ENCODE results near the gene IL17RD. TPM values are rescaled to one million over a fixed set of nuclear protein-coding genes. Genes with fewer than 3 reads are reported as not detected.
"Not testable (repeated sequence)": the region's sequence is repeated elsewhere in the genome, so short reads cannot be mapped to it uniquely, and the experiment has no call there.

The IL17RD gene
- polyA plus RNA-seq, 1 donor = 5.0 TPM

- no peak overlapping the region for H3K27ac ChIP-seq (ENCODE audit: low read length)
- WGBS (ENCODE audit: insufficient coverage, low lambda C conversion rate) = no CpG with 5 or more reads among the region's 4 CpGs
Observed at GRCh38 chr3:57094575-57094974, 70.6 kb downstream of the IL17RD start.

GRCh38 chr3:57093971-57094535 is 71.1 kb downstream of the IL17RD start:
- WGBS (ENCODE audit: insufficient coverage, low lambda C conversion rate) = 70% methylated on average over 6 of the region's 6 CpGs
- no peak overlapping the region for H3K4me3 ChIP-seq (ENCODE audit: low read length)
- H3K4me1 ChIP-seq (ENCODE audit: control insufficient read depth, insufficient read depth, low read length) = no peaks in the 10 kb centered on the region
- peaks cover 8% of the 10 kb centered on the region for H3K36me3 ChIP-seq (ENCODE audit: control insufficient read depth, insufficient read depth, low read length)
- no peak overlapping the region for H3K27ac ChIP-seq (ENCODE audit: low read length)
- no peaks in the 10 kb centered on the region for H3K9me3 ChIP-seq (ENCODE audit: control insufficient read depth, low read depth, low read length)
- DNase-seq = no peak
- H3K27me3 ChIP-seq (ENCODE audit: control insufficient read depth, insufficient read depth, low read length) = no peaks in the 10 kb centered on the region

More at GRCh38 chr3:57094575-57094974, 70.6 kb downstream of the IL17RD start:
- no peak overlapping the region for H3K4me3 ChIP-seq (ENCODE audit: low read length)
- no peaks in the 10 kb centered on the region for H3K4me1 ChIP-seq (ENCODE audit: control insufficient read depth, insufficient read depth, low read length)
- no peaks in the 10 kb centered on the region for H3K9me3 ChIP-seq (ENCODE audit: control insufficient read depth, low read depth, low read length)
- no peak for DNase-seq
- H3K27me3 ChIP-seq (ENCODE audit: control insufficient read depth, insufficient read depth, low read length) = no peaks in the 10 kb centered on the region
- H3K36me3 ChIP-seq (ENCODE audit: control insufficient read depth, insufficient read depth, low read length) = peaks cover 8% of the 10 kb centered on the region

DNA sequence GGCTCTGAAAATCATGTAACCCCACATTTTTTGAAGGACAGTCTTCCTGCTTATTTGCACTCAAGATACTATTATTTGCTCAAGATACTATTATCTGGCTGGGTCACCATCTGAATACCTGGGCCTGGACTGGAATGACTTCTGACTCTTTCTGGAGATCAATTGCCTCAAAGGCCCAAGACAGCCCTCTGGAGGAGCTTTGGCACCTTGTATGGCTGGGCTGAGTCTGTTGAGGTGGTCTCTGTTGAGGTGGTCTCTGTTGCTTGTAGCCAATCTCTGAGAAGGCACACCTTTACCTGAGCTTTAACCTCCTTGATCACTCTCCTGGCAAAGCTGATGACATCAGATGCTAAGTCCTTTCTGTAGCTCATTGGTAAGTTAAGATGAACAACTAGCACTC is 71.7 kb downstream of the IL17RD start:
- Histone ChIP-seq H3K9me3 (ENCODE audit: control insufficient read depth, low read depth, low read length) (no peaks in the 10 kb centered on the region), H3K27ac (ENCODE audit: low read length) (no peak overlapping the region), H3K4me3 (ENCODE audit: low read length) (no peak overlapping the region), H3K36me3 (ENCODE audit: control insufficient read depth, insufficient read depth, low read length) (peaks cover 7% of the 10 kb centered on the region), H3K4me1 (ENCODE audit: control insufficient read depth, insufficient read depth, low read length) (no peaks in the 10 kb centered on the region), H3K27me3 (ENCODE audit: control insufficient read depth, insufficient read depth, low read length) (no peaks in the 10 kb centered on the region)
- DNase-seq = no peak

GRCh38 chr3:57091521-57092273 is 73.5 kb downstream of the IL17RD start:
- Histone ChIP-seq H3K9me3 (ENCODE audit: control insufficient read depth, low read depth, low read length) (no peaks in the 10 kb centered on the region), H3K27me3 (ENCODE audit: control insufficient read depth, insufficient read depth, low read length) (no peaks in the 10 kb centered on the region), H3K4me3 (ENCODE audit: low read length) (no peak overlapping the region), H3K4me1 (ENCODE audit: control insufficient read depth, insufficient read depth, low read length) (no peaks in the 10 kb centered on the region), H3K27ac (ENCODE audit: low read length) (no peak overlapping the region), H3K36me3 (ENCODE audit: control insufficient read depth, insufficient read depth, low read length) (no peaks in the 10 kb centered on the region)
- no CpG with 5 or more reads among the region's 3 CpGs for WGBS (ENCODE audit: insufficient coverage, low lambda C conversion rate)
- DNase-seq = no peak

GRCh38 chr3:57089043-57089442 is 76.1 kb downstream of the IL17RD start:
- no peak for DNase-seq
- no CpG with 5 or more reads among the region's 4 CpGs for WGBS (ENCODE audit: insufficient coverage, low lambda C conversion rate)
- no peak overlapping the region for H3K27ac ChIP-seq (ENCODE audit: low read length)
- H3K4me3 ChIP-seq (ENCODE audit: low read length) = no peak overlapping the region
- H3K9me3 ChIP-seq (ENCODE audit: control insufficient read depth, low read depth, low read length) = no peaks in the 10 kb centered on the region
- no peaks in the 10 kb centered on the region for H3K4me1 ChIP-seq (ENCODE audit: control insufficient read depth, insufficient read depth, low read length)
- no peaks in the 10 kb centered on the region for H3K27me3 ChIP-seq (ENCODE audit: control insufficient read depth, insufficient read depth, low read length)
- H3K36me3 ChIP-seq (ENCODE audit: control insufficient read depth, insufficient read depth, low read length) = no peaks in the 10 kb centered on the region

DNA sequence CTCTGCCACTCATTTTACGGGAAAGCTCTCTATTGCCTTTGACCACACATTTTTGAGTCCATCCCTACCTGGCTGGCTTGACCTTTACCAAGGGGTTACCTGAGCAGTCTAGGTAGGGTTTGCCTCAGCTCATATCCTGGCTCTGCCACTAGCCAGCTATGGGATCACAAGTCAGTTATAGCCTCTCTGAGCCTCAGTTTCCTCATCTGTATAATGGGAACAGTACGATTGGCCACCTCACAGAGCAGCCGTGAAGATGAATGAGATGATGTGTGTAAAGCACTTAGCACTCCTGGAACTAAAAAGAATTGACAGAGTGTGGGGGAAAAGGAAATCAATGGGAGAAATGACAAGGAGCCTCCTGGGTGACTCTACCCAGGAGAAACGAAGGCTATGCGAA is 76.7 kb downstream of the IL17RD start:
- no peak for DNase-seq
- WGBS (ENCODE audit: insufficient coverage, low lambda C conversion rate) = no CpG with 5 or more reads among the region's 5 CpGs
- Histone ChIP-seq H3K4me3 (ENCODE audit: low read length) (no peak overlapping the region), H3K9me3 (ENCODE audit: control insufficient read depth, low read depth, low read length) (no peaks in the 10 kb centered on the region), H3K36me3 (ENCODE audit: control insufficient read depth, insufficient read depth, low read length) (no peaks in the 10 kb centered on the region), H3K27ac (ENCODE audit: low read length) (no peak overlapping the region), H3K4me1 (ENCODE audit: control insufficient read depth, insufficient read depth, low read length) (no peaks in the 10 kb centered on the region), H3K27me3 (ENCODE audit: control insufficient read depth, insufficient read depth, low read length) (no peaks in the 10 kb centered on the region)

DNA sequence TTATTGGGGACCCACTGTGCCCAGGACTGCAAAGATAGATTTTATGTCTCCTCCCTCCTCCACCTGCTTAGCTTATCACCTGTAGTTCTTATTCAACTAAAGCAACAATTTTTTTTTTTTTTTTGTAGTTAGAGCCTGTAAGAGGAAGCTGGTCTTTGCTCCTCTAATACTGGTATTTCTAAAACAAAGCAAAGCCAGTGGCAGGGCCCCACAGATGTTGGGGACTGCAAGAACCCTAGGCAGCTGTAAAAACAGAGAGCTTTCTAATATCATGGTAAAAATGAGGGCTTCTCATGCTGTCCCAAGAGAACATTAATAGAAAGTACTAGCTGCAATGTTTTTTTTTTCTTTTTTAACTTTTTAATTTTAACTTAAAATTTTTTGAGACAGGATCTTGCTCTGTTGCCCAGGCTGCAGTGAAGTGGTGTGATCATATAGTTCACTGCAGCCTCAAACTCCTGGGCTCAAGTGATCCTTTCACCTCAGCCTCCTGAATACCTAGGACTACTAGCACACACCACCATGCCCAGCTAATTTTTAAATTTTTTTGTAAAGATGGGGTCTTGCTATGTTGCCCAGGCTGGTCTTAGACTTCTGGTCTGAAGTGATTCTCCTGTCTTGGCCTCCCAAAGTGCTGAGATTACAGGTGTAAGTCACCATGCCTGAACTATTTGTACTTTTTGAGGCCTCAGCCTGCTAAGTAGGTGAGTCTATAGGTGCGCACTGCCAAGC is 77.6 kb downstream of the IL17RD start:
- Histone ChIP-seq H3K36me3 (ENCODE audit: control insufficient read depth, insufficient read depth, low read length) (no peaks in the 10 kb centered on the region), H3K4me1 (ENCODE audit: control insufficient read depth, insufficient read depth, low read length) (no peaks in the 10 kb centered on the region), H3K27me3 (ENCODE audit: control insufficient read depth, insufficient read depth, low read length) (no peaks in the 10 kb centered on the region), H3K9me3 (ENCODE audit: control insufficient read depth, low read depth, low read length) (no peaks in the 10 kb centered on the region), H3K4me3 (ENCODE audit: low read length) (no peak overlapping the region), H3K27ac (ENCODE audit: low read length) (no peak overlapping the region)
- DNase-seq = no peak
- WGBS (ENCODE audit: insufficient coverage, low lambda C conversion rate) = no CpG with 5 or more reads among the region's 1 CpG

- Histone ChIP-seq H3K27me3 (ENCODE audit: control insufficient read depth, insufficient read depth, low read length) (peaks cover 2% of the 10 kb centered on the region), H3K27ac (ENCODE audit: low read length) (no peak overlapping the region), H3K4me3 (ENCODE audit: low read length) (no peak overlapping the region), H3K9me3 (ENCODE audit: control insufficient read depth, low read depth, low read length) (no peaks in the 10 kb centered on the region), H3K4me1 (ENCODE audit: control insufficient read depth, insufficient read depth, low read length) (no peaks in the 10 kb centered on the region), H3K36me3 (ENCODE audit: control insufficient read depth, insufficient read depth, low read length) (no peaks in the 10 kb centered on the region)
- DNase-seq = no peak
Observed at GRCh38 chr3:57086201-57086600, 79.0 kb downstream of the IL17RD start.

GRCh38 chr3:57085211-57085610 is 79.9 kb downstream of the IL17RD start:
- Histone ChIP-seq H3K9me3 (ENCODE audit: control insufficient read depth, low read depth, low read length) (no peaks in the 10 kb centered on the region), H3K36me3 (ENCODE audit: control insufficient read depth, insufficient read depth, low read length) (no peaks in the 10 kb centered on the region), H3K27ac (ENCODE audit: low read length) (no peak overlapping the region), H3K4me3 (ENCODE audit: low read length) (no peak overlapping the region), H3K4me1 (ENCODE audit: control insufficient read depth, insufficient read depth, low read length) (no peaks in the 10 kb centered on the region), H3K27me3 (ENCODE audit: control insufficient read depth, insufficient read depth, low read length) (peaks cover 9% of the 10 kb centered on the region)
- no CpG with 5 or more reads among the region's 4 CpGs for WGBS (ENCODE audit: insufficient coverage, low lambda C conversion rate)
- DNase-seq = no peak

- H3K4me1 ChIP-seq (ENCODE audit: control insufficient read depth, insufficient read depth, low read length); H3K9me3 ChIP-seq (ENCODE audit: control insufficient read depth, low read depth, low read length): not testable (repeated sequence)
- WGBS (ENCODE audit: insufficient coverage, low lambda C conversion rate) = no CpG with 5 or more reads among the region's 16 CpGs
Observed at GRCh38 chr3:57083266-57083995, 81.7 kb downstream of the IL17RD start.

More at GRCh38 chr3:57083266-57083995, 81.7 kb downstream of the IL17RD start:
- peaks cover 24% of the 10 kb centered on the region for H3K27me3 ChIP-seq (ENCODE audit: control insufficient read depth, insufficient read depth, low read length)
- H3K4me3 ChIP-seq (ENCODE audit: low read length); DNase-seq; H3K27ac ChIP-seq (ENCODE audit: low read length); H3K36me3 ChIP-seq (ENCODE audit: control insufficient read depth, insufficient read depth, low read length): not testable (repeated sequence)

Measured in large intestine (tissue), 3 donors.